ENCODE measurements around the gene TMED1.

DNA sequence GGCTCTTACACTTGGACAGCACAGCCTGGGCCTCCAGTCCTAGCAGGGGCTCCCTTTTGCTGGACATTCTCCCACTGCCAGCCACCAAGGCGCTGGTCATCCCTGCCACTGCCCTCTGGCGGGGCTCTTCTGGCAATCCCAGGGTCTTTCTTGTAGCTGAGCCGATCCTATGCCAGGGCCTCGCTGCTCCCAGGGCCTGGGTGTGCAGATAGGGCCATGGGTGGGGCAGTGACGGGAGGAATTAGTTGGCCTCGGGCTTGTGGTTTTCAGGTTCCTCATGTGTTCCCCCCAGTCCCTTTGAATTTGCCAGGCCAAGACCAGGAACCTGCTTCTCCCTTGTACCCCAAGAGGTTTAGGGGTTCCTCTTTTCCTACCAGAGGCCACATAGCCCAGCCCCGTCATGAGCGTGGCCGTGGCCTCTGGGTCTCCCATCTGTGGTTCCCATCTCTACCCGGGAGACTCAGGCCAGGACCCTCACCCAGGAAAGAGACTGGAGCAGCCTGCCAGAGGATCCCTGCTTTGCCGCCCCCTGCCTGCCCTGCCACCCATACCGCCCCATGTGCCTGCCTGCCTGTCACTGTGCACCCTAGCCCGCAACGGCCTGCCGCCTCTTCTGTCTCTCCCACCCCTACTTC, 26.2 kb downstream of the TMED1 start:
- TF ChIP-seq CTCF (IDR thresholded peaks at IDR 0.05; ENCODE audit: insufficient read depth, low read length): no peak
- TF ChIP-seq REST (IDR thresholded peaks at IDR 0.05; ENCODE audit: insufficient replicate concordance, low read depth): no peak

All from HL-60 (cell line).